K562 (cell line): Measurements from ENCODE around the gene CUEDC2. TPM values are rescaled to one million over a fixed set of nuclear protein-coding genes. Genes with fewer than 3 reads are reported as not detected.

Source experiments
- ATAC-seq: fragments of 200-7000 bp; cut with Tn5 transposase; 3 replicates; pipeline ENCODE4 v1.9.1; 2020; ENCODE audit warnings: moderate library complexity
- BruUV-seq: library from RNA; stranded (reverse); fragments of 400-500 nt; replicated peaks from 2 replicates; lab custom pipeline; 2021; lab: Mats Ljungman, UMichigan
- CTCF ChIA-PET: fragments of 300-600 bp; formaldehyde crosslinking; extraction: SDS; loops from one replicate; lab custom pipeline; 2021; ENCODE audit warnings: low intra/inter-chr PET ratio; lab: Yijun Ruan, JAX
- POLR2A ChIA-PET: fragments of 300-600, 350-650 bp; sonication (Branson Sonifier 250); formaldehyde crosslinking; extraction: SDS; loops from one replicate; lab custom pipeline; 2021; ENCODE audit warnings: antibody characterized with exemption, inconsistent platforms; lab: Yijun Ruan, JAX
- DNase-seq, 4 experiments: peaks; one replicate each; pipeline versions ENCODE4 v3.0.0 to v3.0.0-alpha.2; 2011 to 2018; ENCODE audit warnings: low spot score in 3 of 4, mixed read lengths in 3 of 4; ENCODE audit errors: extremely low read depth in 1 of 4
- FAIRE-seq: peaks from 2 replicates; lab custom pipeline; 2011; peaks lifted over from hg19 to GRCh38; lab: Jason Lieb, UNC
- H2AFZ ChIP-seq: 2 replicates; pipeline ENCODE4 v1.6.0; 2011; ENCODE audit warnings: low read depth, low read length, control low read depth, inconsistent platforms
- H3K27ac ChIP-seq: fragments of 200-600 bp; 3 replicates; pipeline ENCODE4 v1.8.0; 2011; ENCODE audit warnings: low read depth, mild to moderate bottlenecking, control low read depth, inconsistent platforms, low read length, moderate library complexity, mixed read lengths; ENCODE audit errors: extremely low read depth
- H3K27me3 ChIP-seq, 2 experiments: fragments of 300-600 bp in 1 of 2; 2 replicates in 1 of 2; 3 replicates in 1 of 2; pipeline versions ENCODE4 v1.6.0 to v1.8.0; 2011; ENCODE audit warnings: inconsistent platforms in 2 of 2, low read length in 2 of 2, mild to moderate bottlenecking in 1 of 2, mixed read lengths in 1 of 2, moderate library complexity in 1 of 2; ENCODE audit not compliant: control insufficient read depth in 2 of 2, insufficient read depth in 2 of 2
- H3K36me3 ChIP-seq: fragments of 300-600 bp; 3 replicates; pipeline ENCODE4 v1.8.0; 2011; ENCODE audit warnings: mild to moderate bottlenecking, low read length, inconsistent platforms; ENCODE audit not compliant: control insufficient read depth, insufficient read depth
- H3K4me1 ChIP-seq, 2 experiments: fragments of 200-600 bp in 1 of 2; replicated peaks in 1 of 2; 2 replicates in 1 of 2; 3 replicates in 1 of 2; pipeline versions ENCODE4 v1.5.1 to v1.8.0; 2011; ENCODE audit warnings: inconsistent platforms in 2 of 2, low read length in 2 of 2, mild to moderate bottlenecking in 1 of 2, mixed read lengths in 1 of 2, moderate library complexity in 1 of 2; ENCODE audit not compliant: control insufficient read depth in 2 of 2, insufficient read depth in 2 of 2
- H3K4me2 ChIP-seq: 2 replicates; pipeline ENCODE4 v1.6.1; 2011; ENCODE audit warnings: low read length, control low read depth, inconsistent platforms, mixed read lengths; ENCODE audit not compliant: insufficient read depth
- H3K4me3 ChIP-seq: fragments of 200-600 bp; sonication (generic), shearing (Covaris generic); 2 replicates; pipeline ENCODE4 v1.5.1; 2016; ENCODE audit warnings: control low read depth, inconsistent platforms
- H3K79me2 ChIP-seq: fragments of 200-600 bp; 3 replicates; pipeline ENCODE4 v1.8.0; 2011; ENCODE audit warnings: low read length, inconsistent platforms; ENCODE audit not compliant: control insufficient read depth, insufficient read depth
- H3K9ac ChIP-seq, 2 experiments: 2 replicates each; pipeline versions ENCODE4 v1.6.0 to v1.6.1; 2011; ENCODE audit warnings: low read depth in 2 of 2, low read length in 2 of 2, control low read depth in 1 of 2, inconsistent platforms in 1 of 2, mild to moderate bottlenecking in 1 of 2, mixed read lengths in 1 of 2; ENCODE audit not compliant: insufficient read depth in 1 of 2
- H3K9me1 ChIP-seq: one replicate; pipeline ENCODE4 v1.6.0; 2011; ENCODE audit warnings: inconsistent platforms, mild to moderate bottlenecking, low read length, moderate library complexity; ENCODE audit not compliant: control insufficient read depth, insufficient read depth
- H3K9me3 ChIP-seq: replicated peaks from 2 replicates; pipeline ENCODE4 v1.5.1; 2011; ENCODE audit warnings: low read depth, low read length, inconsistent platforms; ENCODE audit not compliant: control insufficient read depth, insufficient read depth
- H4K20me1 ChIP-seq: replicated peaks from 2 replicates; pipeline ENCODE4 v1.6.1; 2011; ENCODE audit warnings: low read length, inconsistent platforms, mixed read lengths; ENCODE audit not compliant: control insufficient read depth, insufficient read depth
- CBFB ChIP-seq: sonication (generic); formaldehyde crosslinking; IDR thresholded peaks from 2 replicates; pipeline ENCODE4 v1.4.0; 2020; ENCODE audit warnings: mild to moderate bottlenecking, missing genetic modification reagents
- CBX8 ChIP-seq: fragments of 200-600 bp; sonication (generic); IDR thresholded peaks from 2 replicates; pipeline ENCODE4 v1.6.1; 2012; ENCODE audit warnings: borderline replicate concordance, mixed run types, low read depth, mild to moderate bottlenecking, moderate library complexity, mixed read lengths, low read length, control low read depth, inconsistent platforms; ENCODE audit not compliant: poor library complexity, severe bottlenecking; ENCODE audit errors: extremely low read depth
- MAFG ChIP-seq: fragments of 450-650 bp; conservative IDR thresholded peaks from 2 replicates; pipeline ENCODE4 v1.6.1; 2016; ENCODE audit warnings: missing genetic modification characterization, missing compliant biosample characterization
- NCOR1 ChIP-seq: fragments of 450-650 bp; IDR thresholded peaks from 2 replicates; pipeline ENCODE4 v1.6.1; 2016; ENCODE audit warnings: mild to moderate bottlenecking, moderate library complexity
- NKRF ChIP-seq: fragments of 450-650 bp; IDR thresholded peaks from 2 replicates; pipeline ENCODE4 v1.6.1; 2016; ENCODE audit warnings: borderline replicate concordance
- RB1 ChIP-seq: fragments of 450-650 bp; IDR thresholded peaks from 2 replicates; pipeline ENCODE4 v1.6.1; 2017; ENCODE audit warnings: low read depth, mild to moderate bottlenecking
- RBM14 ChIP-seq: fragments of 200-400 bp; formaldehyde crosslinking; IDR thresholded peaks from 2 replicates; pipeline ENCODE4 v1.6.1; 2018; ENCODE audit warnings: low read depth, mild to moderate bottlenecking, low read length, moderate library complexity, borderline replicate concordance; ENCODE audit not compliant: insufficient read depth
- SAFB ChIP-seq: fragments of 200-400 bp; formaldehyde crosslinking; IDR thresholded peaks from 2 replicates; pipeline ENCODE4 v1.6.1; 2017; ENCODE audit warnings: low read depth, low read length, borderline replicate concordance
- SP1 ChIP-seq: sonication (generic); formaldehyde crosslinking; IDR thresholded peaks from 2 replicates; pipeline ENCODE4 v1.8.1; 2022; ENCODE audit warnings: mild to moderate bottlenecking, missing genetic modification reagents
- TCF7L2 ChIP-seq: fragments of 150-350 bp; IDR thresholded peaks from 2 replicates; pipeline ENCODE4 v1.6.1; 2016; ENCODE audit warnings: low read depth, mild to moderate bottlenecking, low read length, moderate library complexity
- ZBTB8A ChIP-seq: fragments of 450-650 bp; IDR thresholded peaks from 2 replicates; pipeline ENCODE4 v1.6.1; 2018; ENCODE audit warnings: mild to moderate bottlenecking, moderate library complexity; ENCODE audit not compliant: partially characterized antibody
- ZNF551 ChIP-seq: fragments of 250-450 bp; sonication (Bioruptor Pico); IDR thresholded peaks from 2 replicates; pipeline ENCODE4 v1.5.0; 2021; ENCODE audit warnings: mild to moderate bottlenecking, moderate library complexity
- WGBS: fragments of 100-300 bp; shearing (Covaris generic); methylation state at CpG from one replicate; pipeline ENCODE4 v1.1.6; 2016; ENCODE audit warnings: low coverage, mixed read lengths; ENCODE audit not compliant: insufficient coverage; ENCODE audit errors: missing lambda C conversion rate; 5-methylcytosine and 5-hydroxymethylcytosine counted together
- in situ Hi-C: fragments of 300-500 bp; cut with MboI; formaldehyde crosslinking; loops from 4 replicates; pipeline ENCODE4 v1.15.0; 2018; ENCODE audit warnings: inconsistent platforms, mixed read lengths
- intact Hi-C: fragments of 100-400 bp; cut with micrococcal nuclease; formaldehyde crosslinking; loops from 2 replicates; pipeline ENCODE4 v1.14.2; 2022
- polyA plus RNA-seq, 8 experiments: library from polyadenylated mRNA; depleted of rRNA in 4 of 8; stranded (reverse) in 5 of 8; unstranded in 3 of 8; fragments of >200 nt; fragmentation: Nextera tagmentation in 2 of 8; fragmentation: Illumina TruSeq in 1 of 8; extraction: Ambion mirVana in 2 of 8; extraction: Trizol in 1 of 8; gene quantifications; 2 replicates each; pipeline versions ENCODE4 v1.2.1 to v1.2.3, GENCODE V29; 2011 to 2014; ENCODE audit warnings: inconsistent platforms in 1 of 8, missing spikeins in 1 of 8
- total RNA-seq, 7 experiments: library from RNA; depleted of rRNA in 6 of 7; stranded (reverse); fragments of >200 nt in 6 of 7; fragmentation: Illumina TruSeq in 2 of 7; extraction: Trizol in 2 of 7; gene quantifications; 2 replicates each; pipeline versions ENCODE4 v1.2.1 to v1.2.3, GENCODE V29; 2011 to 2021; ENCODE audit warnings: low replicate concordance in 1 of 7
- TF ChIP-seq, protein P1 (sequence below): fragments of 450-650 bp; IDR thresholded peaks from 2 replicates; pipeline ENCODE4 v1.6.1; 2017; ENCODE audit warnings: mild to moderate bottlenecking, moderate library complexity
- TF ChIP-seq, protein P2 (sequence below), 2 experiments: fragments of 450-650 bp in 1 of 2; sonication (generic) in 1 of 2; formaldehyde crosslinking in 1 of 2; IDR thresholded peaks in 1 of 2; conservative IDR thresholded peaks in 1 of 2; 2 replicates each; pipeline versions ENCODE4 v1.6.1 to v1.8.1; 2016 to 2023; ENCODE audit warnings: mild to moderate bottlenecking in 2 of 2, moderate library complexity in 2 of 2, inconsistent platforms in 1 of 2, missing genetic modification reagents in 1 of 2

Gene CUEDC2
- total and polyA plus RNA-seq, 9 of the 15 experiments (the other 6 are each of a cell fraction or from before 2014, with no cell fraction given) = 8.5 to 48.9 (median 27.4) TPM

DNA sequence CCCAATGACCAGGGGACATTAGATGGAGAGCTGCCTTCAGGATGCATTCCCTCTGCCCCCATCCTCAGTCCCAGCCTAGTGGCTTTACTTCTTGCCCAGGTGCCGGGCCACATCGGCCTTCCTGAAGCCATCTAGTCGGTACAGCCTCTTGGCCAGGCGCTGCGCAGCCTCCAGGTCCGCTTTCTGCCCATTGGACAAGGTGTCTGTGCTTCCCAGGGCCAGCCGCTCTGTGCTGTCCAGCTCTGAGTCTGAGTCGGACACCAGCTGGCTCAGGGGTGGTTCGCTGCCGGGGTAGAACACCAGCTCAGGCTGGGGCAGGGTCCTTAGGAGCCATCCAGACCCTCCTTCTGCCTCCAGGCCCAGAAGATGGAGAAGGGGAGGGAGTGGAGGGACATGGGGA is 20.1 kb downstream of the CUEDC2 start:
- in situ Hi-C loops = no loop called here
- Histone ChIP-seq H3K36me3 (no peaks in the 10 kb centered on the region), H3K9ac (no peak overlapping the region; a peak in 1 of 4 replicates), H3K27ac (no peak overlapping the region), H4K20me1 (no peaks in the 10 kb centered on the region), H3K4me2 (no peak overlapping the region), H2AFZ (no peak overlapping the region), H3K9me1 (no peaks in the 10 kb centered on the region), H3K27me3 (peaks cover 10 to 49% of the 10 kb centered on the region in 2 experiments; a peak in 3 of 5 replicates), H3K4me3 (no peak overlapping the region), H3K4me1 (peaks cover 0 to 37% of the 10 kb centered on the region in 2 experiments; a peak in 3 of 5 replicates), H3K79me2 (no peaks in the 10 kb centered on the region), H3K9me3 (no peaks in the 10 kb centered on the region)
- FAIRE-seq (no peak), ATAC-seq (no peak), DNase-seq (no peak)
- 19% methylated on average over 6 of the region's 10 CpGs for WGBS
- TF ChIP-seq ZNF551 (CRISPR knock-in tag) (no peak), NKRF (no peak), MAFG (tag) (no peak), RB1 (no peak), ZBTB8A (no peak), SAFB (no peak), RBM14 (no peak), CBFB (CRISPR knock-in tag) (no peak), TCF7L2 (no peak), CBX8 (no peak), NCOR1 (no peak), SP1 (CRISPR knock-in tag) (no peak)
- TF ChIP-seq, protein P1, sequence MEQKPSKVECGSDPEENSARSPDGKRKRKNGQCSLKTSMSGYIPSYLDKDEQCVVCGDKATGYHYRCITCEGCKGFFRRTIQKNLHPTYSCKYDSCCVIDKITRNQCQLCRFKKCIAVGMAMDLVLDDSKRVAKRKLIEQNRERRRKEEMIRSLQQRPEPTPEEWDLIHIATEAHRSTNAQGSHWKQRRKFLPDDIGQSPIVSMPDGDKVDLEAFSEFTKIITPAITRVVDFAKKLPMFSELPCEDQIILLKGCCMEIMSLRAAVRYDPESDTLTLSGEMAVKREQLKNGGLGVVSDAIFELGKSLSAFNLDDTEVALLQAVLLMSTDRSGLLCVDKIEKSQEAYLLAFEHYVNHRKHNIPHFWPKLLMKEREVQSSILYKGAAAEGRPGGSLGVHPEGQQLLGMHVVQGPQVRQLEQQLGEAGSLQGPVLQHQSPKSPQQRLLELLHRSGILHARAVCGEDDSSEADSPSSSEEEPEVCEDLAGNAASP = no peak
- TF ChIP-seq, protein P2, sequence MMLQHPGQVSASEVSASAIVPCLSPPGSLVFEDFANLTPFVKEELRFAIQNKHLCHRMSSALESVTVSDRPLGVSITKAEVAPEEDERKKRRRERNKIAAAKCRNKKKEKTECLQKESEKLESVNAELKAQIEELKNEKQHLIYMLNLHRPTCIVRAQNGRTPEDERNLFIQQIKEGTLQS (IDR thresholded peaks at IDR 0.05) = no peak
- TF ChIP-seq, protein P2 (CRISPR knock-in tag; conservative IDR thresholded peaks at IDR 0.05) = no peak
- POLR2A ChIA-PET = interaction anchor here (0.8 to 1.4 kb wide), 2 partner anchors 9 to 10 kb away, joined by 3 read pairs; no protein-coding TSS in a partner anchor
- intact Hi-C loops = no loop called here
- CTCF ChIA-PET = no interaction called here
- BruUV-seq = no TSS peak
